ENCODE data around the gene UST. TPM values are rescaled to one million over a fixed set of nuclear protein-coding genes. Genes with fewer than 3 reads are reported as not detected.

UST gene
- total RNA-seq, 1 donor from 2014 or later: 5.5 TPM

DNA sequence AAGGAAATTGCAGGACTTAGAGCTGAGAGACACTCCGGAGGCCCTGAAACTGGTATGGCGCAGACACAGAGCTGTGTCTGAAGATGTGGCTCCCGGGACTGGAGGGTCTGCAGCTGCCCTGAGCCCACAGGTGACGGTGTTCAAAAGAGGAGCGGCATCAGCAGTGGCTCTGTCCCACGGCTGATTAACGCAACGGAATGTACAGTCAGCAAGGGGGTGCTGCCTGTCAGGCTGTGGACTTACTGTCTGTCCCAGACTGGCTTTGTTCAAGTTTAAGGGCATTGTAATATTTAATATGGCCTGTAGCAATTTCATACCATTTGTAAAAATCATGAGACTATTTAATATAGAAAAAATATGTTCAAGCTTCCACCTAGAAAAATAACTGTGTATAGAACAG is 342.7 kb downstream of the UST start:
- Mint-ChIP-seq H3K4me3 (no peak overlapping the region), H3K27ac (ENCODE audit: unreplicated experiment) (no peak overlapping the region), H3K4me1 (no peaks in the 10 kb centered on the region), H3K9me3 (no peaks in the 10 kb centered on the region), H3K36me3 (ENCODE audit: low read depth) (no peaks in the 10 kb centered on the region), H3K27me3 (ENCODE audit: low read depth) (no peaks in the 10 kb centered on the region)
- TF ChIP-seq, protein P1, sequence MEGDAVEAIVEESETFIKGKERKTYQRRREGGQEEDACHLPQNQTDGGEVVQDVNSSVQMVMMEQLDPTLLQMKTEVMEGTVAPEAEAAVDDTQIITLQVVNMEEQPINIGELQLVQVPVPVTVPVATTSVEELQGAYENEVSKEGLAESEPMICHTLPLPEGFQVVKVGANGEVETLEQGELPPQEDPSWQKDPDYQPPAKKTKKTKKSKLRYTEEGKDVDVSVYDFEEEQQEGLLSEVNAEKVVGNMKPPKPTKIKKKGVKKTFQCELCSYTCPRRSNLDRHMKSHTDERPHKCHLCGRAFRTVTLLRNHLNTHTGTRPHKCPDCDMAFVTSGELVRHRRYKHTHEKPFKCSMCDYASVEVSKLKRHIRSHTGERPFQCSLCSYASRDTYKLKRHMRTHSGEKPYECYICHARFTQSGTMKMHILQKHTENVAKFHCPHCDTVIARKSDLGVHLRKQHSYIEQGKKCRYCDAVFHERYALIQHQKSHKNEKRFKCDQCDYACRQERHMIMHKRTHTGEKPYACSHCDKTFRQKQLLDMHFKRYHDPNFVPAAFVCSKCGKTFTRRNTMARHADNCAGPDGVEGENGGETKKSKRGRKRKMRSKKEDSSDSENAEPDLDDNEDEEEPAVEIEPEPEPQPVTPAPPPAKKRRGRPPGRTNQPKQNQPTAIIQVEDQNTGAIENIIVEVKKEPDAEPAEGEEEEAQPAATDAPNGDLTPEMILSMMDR (conservative IDR thresholded peaks at IDR 0.05): no peak
- DNase-seq (ENCODE audit: low read depth, low spot score): no peak

DNA sequence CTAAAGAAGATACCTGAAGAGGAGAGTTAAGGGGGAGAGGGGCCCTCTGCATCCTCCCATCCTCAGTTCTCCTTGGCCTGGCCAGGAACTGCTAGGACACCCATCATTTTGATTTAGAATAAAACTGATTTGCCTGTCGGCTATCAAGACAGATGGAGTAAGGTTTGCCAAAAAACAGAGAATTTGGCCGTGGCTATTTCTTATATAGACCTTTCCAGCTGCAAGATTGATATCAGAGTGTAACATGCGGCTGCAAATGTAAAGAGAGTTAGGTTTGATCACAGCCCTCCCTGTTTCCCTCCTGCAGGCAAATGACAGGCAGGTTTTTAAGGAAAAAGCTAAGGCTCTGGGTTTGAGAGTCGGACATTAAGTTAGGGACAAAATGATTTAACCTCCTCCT is 344.1 kb downstream of the UST start:
- no peak for DNase-seq (ENCODE audit: low read depth, low spot score)
- Mint-ChIP-seq H3K4me3 (no peak overlapping the region), H3K27me3 (ENCODE audit: low read depth) (no peaks in the 10 kb centered on the region), H3K9me3 (no peaks in the 10 kb centered on the region), H3K27ac (ENCODE audit: unreplicated experiment) (no peak overlapping the region), H3K4me1 (no peaks in the 10 kb centered on the region), H3K36me3 (ENCODE audit: low read depth) (no peaks in the 10 kb centered on the region)
- TF ChIP-seq, protein P1 (conservative IDR thresholded peaks at IDR 0.05): no peak

DNA sequence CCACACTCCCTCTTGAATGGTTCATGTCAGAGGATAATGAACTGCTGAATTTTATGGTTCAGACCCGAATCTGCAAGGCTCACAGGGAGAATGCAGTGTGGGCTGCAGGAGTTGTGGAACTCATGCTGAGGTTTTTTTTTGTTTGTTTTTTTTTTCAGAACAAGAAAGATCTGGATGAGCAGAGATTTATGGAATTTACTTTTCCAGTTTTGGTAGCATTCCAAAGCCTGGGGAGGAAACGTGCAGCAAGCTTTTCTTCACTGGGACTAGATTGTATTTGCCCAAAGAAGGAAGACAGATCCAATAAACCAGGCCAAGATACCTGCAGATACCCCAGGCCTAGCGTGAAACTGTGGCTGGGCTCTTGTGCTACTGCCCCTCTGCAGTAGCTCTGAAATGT is 346.8 kb downstream of the UST start:
- no peaks in the 10 kb centered on the region for H3K27me3 Mint-ChIP-seq (ENCODE audit: low read depth)
- no peak overlapping the region for H3K27ac Mint-ChIP-seq (ENCODE audit: unreplicated experiment)
- H3K4me1 Mint-ChIP-seq: no peaks in the 10 kb centered on the region
- peaks cover 6% of the 10 kb centered on the region for H3K36me3 Mint-ChIP-seq (ENCODE audit: low read depth)
- no peak for DNase-seq (ENCODE audit: low read depth, low spot score)
- H3K4me3 Mint-ChIP-seq: no peak overlapping the region
- TF ChIP-seq, protein P1 (conservative IDR thresholded peaks at IDR 0.05): no peak
- peaks cover 5% of the 10 kb centered on the region for H3K9me3 Mint-ChIP-seq

DNA sequence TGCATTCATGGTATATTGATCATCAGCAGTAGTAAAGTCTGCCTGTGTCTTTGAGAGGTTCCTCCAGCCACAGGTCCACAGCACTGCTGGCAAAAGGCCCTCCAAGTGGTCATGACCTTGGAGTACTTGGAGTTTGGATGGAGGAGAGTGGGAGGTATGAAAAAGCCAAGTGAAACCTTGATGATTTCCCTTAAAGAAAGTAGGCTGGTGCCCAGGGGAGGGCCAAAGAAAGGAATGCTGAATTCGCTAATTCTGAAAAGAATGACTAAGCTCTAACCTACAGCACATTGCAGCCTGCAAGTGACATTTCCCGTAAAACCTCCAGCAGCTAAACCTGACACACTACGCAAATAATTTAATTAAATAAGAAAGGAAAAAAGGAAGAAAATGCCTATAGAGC is 347.3 kb downstream of the UST start:
- DNase-seq (ENCODE audit: low read depth, low spot score): no peak
- Mint-ChIP-seq H3K4me1 (no peaks in the 10 kb centered on the region), H3K27ac (ENCODE audit: unreplicated experiment) (no peak overlapping the region), H3K27me3 (ENCODE audit: low read depth) (no peaks in the 10 kb centered on the region), H3K36me3 (ENCODE audit: low read depth) (peaks cover 8% of the 10 kb centered on the region), H3K4me3 (no peak overlapping the region), H3K9me3 (peaks cover 8% of the 10 kb centered on the region)
- TF ChIP-seq, protein P1 (conservative IDR thresholded peaks at IDR 0.05): no peak

DNA sequence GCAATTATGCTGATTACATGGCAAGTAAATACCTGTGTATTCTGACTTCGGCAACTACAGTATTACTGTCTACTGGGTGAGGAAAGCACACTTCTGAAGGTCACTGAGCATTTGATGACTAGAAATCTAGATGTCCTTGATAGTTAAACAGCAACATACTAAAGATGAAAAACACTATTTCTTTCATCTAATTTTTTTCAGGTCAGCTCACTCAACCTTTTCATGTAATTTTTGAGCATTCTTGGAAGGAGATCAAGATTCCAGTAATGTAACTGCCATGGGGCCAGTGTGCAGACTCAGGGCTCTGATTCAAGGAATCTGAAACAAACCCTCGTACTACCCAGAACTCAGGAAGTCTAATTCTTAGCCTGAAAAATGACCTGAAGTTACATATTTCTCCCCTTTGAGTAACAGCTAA is 348.1 kb downstream of the UST start:
- TF ChIP-seq, protein P1 (conservative IDR thresholded peaks at IDR 0.05): no peak
- Mint-ChIP-seq H3K27me3 (ENCODE audit: low read depth) (no peaks in the 10 kb centered on the region), H3K9me3 (peaks cover 8% of the 10 kb centered on the region), H3K36me3 (ENCODE audit: low read depth) (peaks cover 8% of the 10 kb centered on the region), H3K4me3 (no peak overlapping the region), H3K27ac (ENCODE audit: unreplicated experiment) (no peak overlapping the region), H3K4me1 (no peaks in the 10 kb centered on the region)
- no peak for DNase-seq (ENCODE audit: low read depth, low spot score)

DNA sequence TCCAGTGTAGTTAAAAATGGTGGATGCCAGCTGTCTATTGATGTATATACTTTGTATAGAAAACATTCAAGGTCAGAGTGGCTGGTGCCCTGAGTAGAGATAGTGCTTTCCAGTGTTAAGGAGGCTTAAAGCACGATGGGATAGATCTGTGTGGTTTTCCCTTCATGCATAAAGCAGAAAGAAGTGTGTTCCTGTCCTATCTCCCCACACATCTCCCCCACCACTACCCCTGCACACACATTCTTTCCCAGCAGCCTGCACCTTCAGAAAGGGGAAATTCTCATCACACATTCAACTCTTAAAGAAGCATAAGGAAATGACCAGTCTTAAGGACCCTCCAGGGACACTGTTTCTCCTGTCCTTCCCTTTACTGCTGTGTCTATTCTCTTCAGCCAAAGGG is 349.0 kb downstream of the UST start:
- Mint-ChIP-seq H3K4me3 (no peak overlapping the region), H3K27ac (ENCODE audit: unreplicated experiment) (no peak overlapping the region), H3K4me1 (no peaks in the 10 kb centered on the region), H3K36me3 (ENCODE audit: low read depth) (peaks cover 8% of the 10 kb centered on the region), H3K9me3 (peaks cover 8% of the 10 kb centered on the region), H3K27me3 (ENCODE audit: low read depth) (no peaks in the 10 kb centered on the region)
- TF ChIP-seq, protein P1 (conservative IDR thresholded peaks at IDR 0.05): no peak
- no peak for DNase-seq (ENCODE audit: low read depth, low spot score)
